GM11168 (cell line): Measurements from ENCODE around the gene ZNF385B.
"Not testable (repeated sequence)": the region's sequence is repeated elsewhere in the genome, so short reads cannot be mapped to it uniquely, and the experiment has no call there.

Experiments used
- in situ Hi-C: fragments of 300-500 bp; cut with MboI; formaldehyde crosslinking; loops from one replicate; pipeline ENCODE4 v1.12.0; 2022; ENCODE audit warnings: low sequenced_read_pairs; ENCODE audit not compliant: unreplicated experiment

Gene ZNF385B

GRCh38 chr2:179805001-179805400 is 56.4 kb downstream of the ZNF385B start:
- in situ Hi-C loops: no loop called here

DNA sequence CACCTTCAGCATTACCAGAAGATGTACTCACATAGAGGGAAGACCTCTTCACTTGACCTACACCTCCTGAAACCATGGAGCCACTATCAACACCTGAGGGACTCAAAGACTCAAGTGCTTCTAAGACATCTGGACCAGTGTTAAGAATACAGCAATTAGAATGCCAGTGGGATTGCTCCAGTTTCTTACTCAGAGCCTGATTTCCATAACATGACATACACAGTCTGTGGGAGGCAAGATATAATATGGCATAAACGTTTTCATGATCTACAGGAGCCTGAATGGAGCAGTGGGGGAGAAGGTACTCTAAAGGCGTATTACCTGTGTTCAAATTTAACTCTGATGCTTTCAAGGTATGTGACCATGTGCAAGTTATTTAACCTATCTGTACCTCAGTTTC is 57.2 kb downstream of the ZNF385B start:
- in situ Hi-C loops: no loop called here

- in situ Hi-C loops: no loop called here
These were observed 59.1 kb downstream of the ZNF385B start for GRCh38 chr2:179802051-179802882.

DNA sequence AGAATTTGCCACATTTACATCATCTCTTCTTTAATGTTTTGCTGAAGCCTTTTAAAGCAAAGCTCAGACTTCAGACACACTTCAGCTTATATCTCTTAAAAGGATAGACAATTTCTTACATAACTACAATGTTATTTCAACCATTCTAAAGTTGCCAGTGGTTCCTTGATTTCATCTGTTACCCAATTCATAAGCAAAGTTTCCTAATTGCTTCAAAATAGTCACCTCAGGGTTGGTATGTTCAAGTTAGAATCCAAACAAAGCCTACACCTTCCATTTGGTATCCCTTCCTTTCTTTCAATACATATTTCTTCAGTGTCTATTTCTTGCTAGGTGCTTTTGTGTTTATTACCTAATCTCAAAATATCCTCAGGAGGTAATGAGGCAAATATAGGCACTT is 60.6 kb downstream of the ZNF385B start:
- in situ Hi-C loops: no loop called here

DNA sequence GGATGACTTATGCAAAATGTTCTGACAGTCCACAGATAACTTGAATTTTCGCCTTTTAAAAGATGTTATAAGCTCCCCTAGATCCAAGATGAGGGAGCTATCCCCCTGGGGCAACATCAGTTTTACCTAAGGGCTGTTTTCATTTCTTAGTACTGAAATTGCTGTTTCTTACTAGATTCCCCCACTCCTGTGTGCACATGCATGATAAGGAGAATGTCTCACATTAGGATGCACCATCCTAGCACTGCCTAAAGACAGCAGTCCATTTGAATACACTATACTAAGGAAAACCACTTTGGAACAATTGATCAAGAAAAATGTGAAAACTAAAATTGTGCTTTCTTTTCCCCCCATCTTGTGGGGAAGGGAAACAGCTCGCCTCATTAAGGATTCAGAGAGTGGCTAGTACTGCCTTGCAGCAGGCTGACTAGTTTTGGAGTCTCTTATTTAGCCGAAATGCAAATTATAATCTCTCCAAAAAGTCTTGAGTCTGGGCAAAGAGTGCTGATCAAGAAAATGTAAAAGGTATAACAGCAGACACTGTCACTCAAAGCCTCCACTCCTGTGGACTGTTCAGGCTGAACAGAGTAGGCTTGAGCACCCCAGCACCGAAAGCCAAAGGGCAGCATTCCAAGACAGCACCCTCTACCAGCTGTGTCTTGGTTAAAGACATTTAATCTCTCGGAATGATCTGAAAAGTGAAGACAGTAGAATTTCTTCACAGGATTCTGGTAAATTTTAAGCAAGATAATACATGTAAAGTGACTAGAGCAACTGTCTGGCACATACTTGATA is 65.0 kb downstream of the ZNF385B start:
- in situ Hi-C loops: no loop called here

- in situ Hi-C loops: no loop called here
These were observed 67.5 kb downstream of the ZNF385B start for GRCh38 chr2:179793902-179794301.

GRCh38 chr2:179793238-179793637 is 68.2 kb downstream of the ZNF385B start:
- in situ Hi-C loops: no loop called here

- in situ Hi-C loops: no loop called here
These were observed 70.9 kb downstream of the ZNF385B start for GRCh38 chr2:179790235-179791217.

DNA sequence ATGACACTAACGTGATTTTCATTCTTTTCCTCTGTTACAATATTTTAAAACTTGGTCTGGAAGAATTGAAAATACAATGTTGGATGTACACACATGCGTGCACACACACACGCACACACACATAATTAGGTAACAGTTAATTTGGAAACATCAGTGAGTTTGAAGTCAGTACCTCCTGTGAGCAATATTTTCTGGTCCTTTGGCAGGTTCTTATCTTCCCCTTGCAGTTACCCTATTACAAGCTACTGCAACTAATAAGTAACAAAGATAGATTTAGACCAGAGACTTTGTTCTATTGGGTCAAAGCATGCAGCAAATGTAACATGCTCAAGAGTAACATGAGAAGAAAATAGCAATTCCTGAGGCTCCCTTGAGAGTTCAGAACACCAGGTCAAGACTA is 73.3 kb downstream of the ZNF385B start:
- in situ Hi-C loops: no loop called here

DNA sequence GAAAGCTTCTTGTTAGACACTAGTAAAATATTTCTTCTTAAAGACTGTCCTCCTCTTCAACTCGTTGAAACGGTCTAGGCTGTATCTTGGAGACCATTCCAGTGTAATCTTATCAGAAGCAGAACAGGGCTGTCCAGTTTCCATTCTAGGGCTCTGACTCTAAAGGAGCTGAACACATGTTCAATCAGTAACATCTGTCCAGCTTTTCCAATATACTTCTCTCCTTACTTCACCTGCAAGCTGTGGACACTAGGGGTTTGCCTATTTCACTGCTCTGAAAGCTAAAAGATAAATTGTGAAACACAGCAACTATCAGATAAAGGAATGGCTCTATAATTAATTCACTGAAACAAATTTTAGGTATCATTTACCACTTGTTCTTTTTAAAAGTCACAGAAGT is 73.8 kb downstream of the ZNF385B start:
- in situ Hi-C loops: no loop called here

GRCh38 chr2:179785902-179786301 is 75.5 kb downstream of the ZNF385B start:
- in situ Hi-C loops: no loop called here

DNA sequence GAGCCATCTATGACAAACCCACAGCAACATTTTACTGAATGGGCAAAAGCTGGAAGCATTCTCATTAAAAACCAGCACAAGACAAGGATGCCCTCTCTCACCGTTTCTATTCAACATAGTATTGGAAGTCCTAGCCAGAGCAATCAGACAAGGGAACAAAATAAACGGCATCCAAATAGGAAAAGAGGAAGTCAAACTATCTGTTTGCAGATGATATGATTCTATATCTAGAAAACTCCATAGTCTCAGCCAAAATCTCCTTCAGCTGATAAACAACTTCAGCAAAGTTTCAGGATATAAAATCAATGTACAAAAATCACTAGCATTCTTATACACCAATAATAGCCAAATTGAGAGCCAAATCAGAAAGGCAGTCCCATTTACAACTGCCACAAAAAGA is 79.1 kb downstream of the ZNF385B start:
- in situ Hi-C loops: not testable (repeated sequence)

DNA sequence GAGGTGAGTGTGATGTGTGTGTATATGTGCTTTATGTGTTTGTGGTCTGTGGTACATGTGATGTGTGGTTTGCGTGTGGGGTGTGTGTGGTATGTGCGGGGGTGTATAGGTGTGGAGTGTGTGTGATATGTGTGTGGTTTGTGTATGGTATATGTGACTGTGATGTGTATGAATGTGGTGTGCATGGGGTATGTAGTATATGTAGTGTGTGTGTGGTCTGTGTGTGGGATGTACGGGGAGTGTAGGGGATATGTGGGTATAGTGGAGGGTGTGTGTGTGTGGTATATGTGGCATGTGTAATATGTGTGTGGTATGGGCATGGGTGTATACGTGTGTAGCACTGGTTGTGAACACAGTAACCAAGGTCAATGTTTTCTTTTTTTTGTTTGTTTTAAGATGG is 87.4 kb downstream of the ZNF385B start:
- in situ Hi-C loops: no loop called here

GRCh38 chr2:179772346-179772745 is 89.1 kb downstream of the ZNF385B start:
- in situ Hi-C loops: no loop called here

DNA sequence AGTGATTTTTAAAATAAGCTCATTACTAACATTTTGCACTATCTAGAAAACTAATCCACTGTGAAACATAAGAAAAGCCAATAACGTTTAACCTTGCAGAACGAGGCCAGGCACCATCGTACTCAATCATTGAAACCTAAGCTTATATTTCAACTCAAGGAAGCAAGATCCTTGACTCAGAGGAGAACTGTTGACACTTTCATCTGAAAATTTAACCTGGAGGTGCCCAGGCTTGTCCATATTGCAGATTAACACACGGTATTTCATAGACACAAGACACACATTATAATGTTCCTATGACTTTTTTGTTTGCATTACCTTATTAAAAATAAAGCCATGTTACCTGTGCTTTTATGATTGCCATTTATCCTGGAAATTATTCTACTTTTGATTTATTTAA is 89.6 kb downstream of the ZNF385B start:
- in situ Hi-C loops: no loop called here

GRCh38 chr2:179770029-179770428 is 91.4 kb downstream of the ZNF385B start:
- in situ Hi-C loops: no loop called here

- in situ Hi-C loops: no loop called here
These were observed 92.1 kb downstream of the ZNF385B start for GRCh38 chr2:179769323-179769722.

DNA sequence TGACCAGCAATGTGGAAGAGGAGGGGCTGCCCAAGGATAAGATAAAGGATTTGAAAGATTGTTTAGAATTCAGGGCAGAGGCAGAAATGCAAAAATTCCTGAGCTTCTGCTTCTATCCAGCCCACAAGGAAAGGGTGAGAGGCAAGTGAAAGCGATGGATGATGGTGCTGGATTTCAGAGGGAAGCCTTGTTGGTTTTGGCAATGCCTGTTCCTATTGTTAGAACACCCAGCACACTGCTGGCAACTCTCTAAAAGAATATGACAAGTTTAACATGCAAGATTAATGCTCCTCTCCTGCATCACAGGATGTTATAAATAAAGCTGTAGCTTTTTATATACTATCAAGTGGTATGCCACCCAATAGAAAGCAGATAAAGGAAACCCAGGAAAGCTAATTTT is 92.6 kb downstream of the ZNF385B start:
- in situ Hi-C loops: no loop called here

DNA sequence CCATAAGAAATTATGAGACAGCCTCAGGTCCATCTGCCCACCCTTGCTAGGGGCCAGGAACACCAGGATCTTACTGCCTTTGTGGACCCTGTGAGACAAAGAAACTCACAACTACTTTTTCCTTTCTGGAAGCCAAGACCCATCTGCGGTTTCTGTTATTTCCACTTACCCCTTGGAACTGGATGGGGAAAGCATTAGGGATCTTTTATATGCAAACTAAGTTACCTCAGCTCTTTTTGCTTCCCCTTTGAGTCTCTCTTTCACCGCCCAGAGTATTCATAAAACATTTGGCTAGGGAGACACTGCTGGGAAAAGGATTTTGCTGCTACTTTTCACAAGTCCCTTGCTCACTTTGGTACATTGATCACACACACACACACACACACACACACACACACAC is 95.7 kb downstream of the ZNF385B start:
- in situ Hi-C loops: no loop called here

- in situ Hi-C loops: no loop called here
These were observed 96.7 kb downstream of the ZNF385B start for GRCh38 chr2:179764710-179765109.
